Left ventricle myocardium inferior (tissue), 1 donor: ENCODE data around the gene CDX2. TPM values are rescaled to one million over a fixed set of nuclear protein-coding genes. Genes with fewer than 3 reads are reported as not detected.

ENCODE experiments used
- DNase-seq: peaks from one replicate; pipeline ENCODE4 v3.0.0-alpha.2; 2020
- H3K27ac ChIP-seq: fragments of 200-600 bp; replicated peaks from 2 replicates; pipeline ENCODE4 v1.8.0; 2021
- H3K27me3 ChIP-seq: fragments of 200-600 bp; 2 replicates; pipeline ENCODE4 v1.8.0; 2021; ENCODE audit warnings: low read depth
- H3K36me3 ChIP-seq: fragments of 200-600 bp; 2 replicates; pipeline ENCODE4 v1.8.0; 2021
- H3K4me1 ChIP-seq: fragments of 200-600 bp; 2 replicates; pipeline ENCODE4 v1.8.0; 2021
- H3K4me3 ChIP-seq: fragments of 200-600 bp; 2 replicates; pipeline ENCODE4 v1.8.0; 2021; ENCODE audit warnings: mild to moderate bottlenecking, moderate library complexity
- H3K9me3 ChIP-seq: fragments of 200-600 bp; replicated peaks from 2 replicates; pipeline ENCODE4 v1.8.0; 2021
- intact Hi-C: fragments of 100-400 bp; cut with micrococcal nuclease; formaldehyde crosslinking; loops from one replicate; pipeline ENCODE4 v1.11.0; 2022
- total RNA-seq: library from RNA; stranded (reverse); fragmentation: NEBNext Ultra II Directional; extraction: Animal tissue kit (Norgen Biotek cat#: 25700); gene quantifications from one replicate; pipeline ENCODE4 v1.2.1, GENCODE V29; 2021
- TF ChIP-seq, protein P1 (sequence below): fragments of 200-600 bp; IDR thresholded peaks from 2 replicates; pipeline ENCODE4 v1.8.0; 2021; ENCODE audit warnings: antibody characterized with exemption, mild to moderate bottlenecking, borderline replicate concordance
- donor health status: DM: no; HTN: yes; CAD: no; lungs with severe emphysema.

CDX2 gene
- total RNA-seq, 1 donor from 2014 or later = not detected

DNA sequence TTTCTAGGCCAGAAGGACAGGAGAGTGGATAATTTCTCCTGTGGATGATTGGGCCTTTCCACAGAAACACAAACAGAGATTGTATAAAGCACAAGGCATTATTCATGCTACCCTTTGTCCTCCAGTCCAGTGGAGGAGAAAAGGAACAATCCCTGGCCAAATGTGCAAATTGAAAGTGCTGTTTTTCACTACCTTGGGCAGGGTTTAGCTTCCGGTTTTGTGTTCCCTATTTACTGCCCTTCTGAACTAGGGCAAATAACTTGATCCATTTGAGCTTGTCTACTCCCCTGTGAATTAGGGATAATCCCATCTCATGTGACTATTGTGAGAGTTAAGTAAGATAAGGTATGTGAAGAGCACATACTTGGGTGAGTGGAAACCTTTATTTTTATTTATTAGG, 36.0 kb downstream of the CDX2 start:
- H3K27me3 ChIP-seq = peaks cover 73% of the 10 kb centered on the region
- intact Hi-C loops = no loop called here
- no peaks in the 10 kb centered on the region for H3K4me1 ChIP-seq
- H3K4me3 ChIP-seq = no peak overlapping the region
- H3K9me3 ChIP-seq = no peaks in the 10 kb centered on the region
- H3K36me3 ChIP-seq = no peaks in the 10 kb centered on the region
- DNase-seq = no peak
- H3K27ac ChIP-seq = no peak overlapping the region
- TF ChIP-seq, protein P1, sequence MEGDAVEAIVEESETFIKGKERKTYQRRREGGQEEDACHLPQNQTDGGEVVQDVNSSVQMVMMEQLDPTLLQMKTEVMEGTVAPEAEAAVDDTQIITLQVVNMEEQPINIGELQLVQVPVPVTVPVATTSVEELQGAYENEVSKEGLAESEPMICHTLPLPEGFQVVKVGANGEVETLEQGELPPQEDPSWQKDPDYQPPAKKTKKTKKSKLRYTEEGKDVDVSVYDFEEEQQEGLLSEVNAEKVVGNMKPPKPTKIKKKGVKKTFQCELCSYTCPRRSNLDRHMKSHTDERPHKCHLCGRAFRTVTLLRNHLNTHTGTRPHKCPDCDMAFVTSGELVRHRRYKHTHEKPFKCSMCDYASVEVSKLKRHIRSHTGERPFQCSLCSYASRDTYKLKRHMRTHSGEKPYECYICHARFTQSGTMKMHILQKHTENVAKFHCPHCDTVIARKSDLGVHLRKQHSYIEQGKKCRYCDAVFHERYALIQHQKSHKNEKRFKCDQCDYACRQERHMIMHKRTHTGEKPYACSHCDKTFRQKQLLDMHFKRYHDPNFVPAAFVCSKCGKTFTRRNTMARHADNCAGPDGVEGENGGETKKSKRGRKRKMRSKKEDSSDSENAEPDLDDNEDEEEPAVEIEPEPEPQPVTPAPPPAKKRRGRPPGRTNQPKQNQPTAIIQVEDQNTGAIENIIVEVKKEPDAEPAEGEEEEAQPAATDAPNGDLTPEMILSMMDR = no peak

DNA sequence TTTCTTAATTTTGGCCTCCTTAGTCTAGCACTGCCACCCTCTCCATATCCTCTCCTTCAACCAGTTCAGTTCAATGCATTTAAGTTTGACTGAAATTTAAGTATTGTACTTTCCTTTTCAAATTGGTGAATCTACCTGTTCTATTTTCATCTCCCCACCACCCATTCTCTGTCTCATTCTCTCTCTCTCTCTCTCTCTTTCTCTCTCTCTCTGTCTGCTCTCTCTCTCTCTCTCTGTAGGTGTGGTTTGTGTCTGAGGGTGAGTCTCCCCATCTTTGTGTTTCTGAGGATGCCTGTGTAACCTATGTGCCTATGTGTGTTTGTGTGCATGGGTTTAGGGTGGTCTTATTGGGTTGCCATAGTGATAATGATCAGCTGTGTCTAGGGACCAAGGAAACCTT, 39.2 kb downstream of the CDX2 start:
- Histone ChIP-seq H3K27ac (no peak overlapping the region), H3K4me3 (no peak overlapping the region), H3K9me3 (no peaks in the 10 kb centered on the region), H3K27me3 (peaks cover 96% of the 10 kb centered on the region), H3K4me1 (peaks cover 6% of the 10 kb centered on the region), H3K36me3 (no peaks in the 10 kb centered on the region)
- TF ChIP-seq, protein P1 = no peak
- DNase-seq = no peak
- intact Hi-C loops = no loop called here

DNA sequence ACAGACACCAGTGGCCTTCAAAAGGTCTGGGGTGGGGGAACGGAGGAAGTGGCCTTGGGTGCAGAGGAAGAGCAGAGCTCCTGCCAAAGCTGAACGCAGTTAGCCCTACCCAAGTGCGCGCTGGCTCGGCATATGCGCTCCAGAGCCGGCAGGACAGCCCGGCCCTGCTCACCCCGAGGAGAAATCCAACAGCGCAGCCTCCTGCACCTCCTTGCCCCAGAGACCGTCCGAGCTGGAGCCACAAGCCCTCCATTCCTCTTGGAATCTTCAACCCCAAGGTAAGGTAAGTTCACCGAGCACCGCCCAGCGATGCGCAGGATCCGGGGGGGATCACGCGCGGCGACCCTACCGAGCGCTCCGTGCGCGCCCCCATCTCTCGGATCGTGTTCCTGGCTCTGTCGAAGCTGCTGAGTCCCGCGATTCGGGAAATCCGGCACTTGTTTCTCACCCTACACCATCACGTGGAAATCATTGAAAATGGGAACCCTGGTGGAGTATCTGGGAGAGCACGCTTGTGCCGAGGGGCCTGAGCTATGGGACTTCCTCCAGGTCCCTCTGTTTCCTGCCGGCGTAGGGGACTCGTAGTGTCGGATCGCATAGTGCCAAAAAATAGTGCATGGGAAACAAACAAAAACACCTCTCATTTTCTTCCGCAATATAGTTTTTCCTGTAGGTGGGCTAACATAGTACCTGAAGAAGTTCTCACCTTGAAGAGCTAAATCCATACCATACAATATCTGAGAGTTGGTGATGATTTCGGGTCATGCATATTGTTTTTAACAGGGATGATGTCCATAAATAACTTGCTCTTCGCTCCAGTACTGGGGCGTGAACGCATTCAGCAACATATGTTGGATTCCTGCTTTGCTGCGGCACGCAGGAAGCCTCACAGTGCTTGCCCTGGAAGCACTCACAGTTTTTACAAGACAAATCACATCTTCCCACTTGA, 40.0 kb downstream of the CDX2 start:
- Histone ChIP-seq H3K4me3 (no peak overlapping the region), H3K4me1 (peaks cover 6% of the 10 kb centered on the region), H3K36me3 (no peaks in the 10 kb centered on the region), H3K9me3 (no peaks in the 10 kb centered on the region), H3K27me3 (peaks cover 100% of the 10 kb centered on the region), H3K27ac (no peak overlapping the region)
- intact Hi-C loops = no loop called here
- DNase-seq = no peak
- TF ChIP-seq, protein P1 = no peak

DNA sequence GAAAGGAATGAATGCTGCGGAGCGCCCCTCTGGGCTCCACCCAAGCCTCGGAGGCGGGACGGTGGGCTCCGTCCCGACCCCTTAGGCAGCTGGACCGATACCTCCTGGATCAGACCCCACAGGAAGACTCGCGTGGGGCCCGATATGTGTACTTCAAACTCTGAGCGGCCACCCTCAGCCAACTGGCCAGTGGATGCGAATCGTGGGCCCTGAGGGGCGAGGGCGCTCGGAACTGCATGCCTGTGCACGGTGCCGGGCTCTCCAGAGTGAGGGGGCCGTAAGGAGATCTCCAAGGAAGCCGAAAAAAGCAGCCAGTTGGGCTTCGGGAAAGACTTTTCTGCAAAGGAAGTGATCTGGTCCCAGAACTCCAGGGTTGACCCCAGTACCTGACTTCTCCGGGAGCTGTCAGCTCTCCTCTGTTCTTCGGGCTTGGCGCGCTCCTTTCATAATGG, 40.7 kb downstream of the CDX2 start:
- peaks cover 6% of the 10 kb centered on the region for H3K4me1 ChIP-seq

DNA sequence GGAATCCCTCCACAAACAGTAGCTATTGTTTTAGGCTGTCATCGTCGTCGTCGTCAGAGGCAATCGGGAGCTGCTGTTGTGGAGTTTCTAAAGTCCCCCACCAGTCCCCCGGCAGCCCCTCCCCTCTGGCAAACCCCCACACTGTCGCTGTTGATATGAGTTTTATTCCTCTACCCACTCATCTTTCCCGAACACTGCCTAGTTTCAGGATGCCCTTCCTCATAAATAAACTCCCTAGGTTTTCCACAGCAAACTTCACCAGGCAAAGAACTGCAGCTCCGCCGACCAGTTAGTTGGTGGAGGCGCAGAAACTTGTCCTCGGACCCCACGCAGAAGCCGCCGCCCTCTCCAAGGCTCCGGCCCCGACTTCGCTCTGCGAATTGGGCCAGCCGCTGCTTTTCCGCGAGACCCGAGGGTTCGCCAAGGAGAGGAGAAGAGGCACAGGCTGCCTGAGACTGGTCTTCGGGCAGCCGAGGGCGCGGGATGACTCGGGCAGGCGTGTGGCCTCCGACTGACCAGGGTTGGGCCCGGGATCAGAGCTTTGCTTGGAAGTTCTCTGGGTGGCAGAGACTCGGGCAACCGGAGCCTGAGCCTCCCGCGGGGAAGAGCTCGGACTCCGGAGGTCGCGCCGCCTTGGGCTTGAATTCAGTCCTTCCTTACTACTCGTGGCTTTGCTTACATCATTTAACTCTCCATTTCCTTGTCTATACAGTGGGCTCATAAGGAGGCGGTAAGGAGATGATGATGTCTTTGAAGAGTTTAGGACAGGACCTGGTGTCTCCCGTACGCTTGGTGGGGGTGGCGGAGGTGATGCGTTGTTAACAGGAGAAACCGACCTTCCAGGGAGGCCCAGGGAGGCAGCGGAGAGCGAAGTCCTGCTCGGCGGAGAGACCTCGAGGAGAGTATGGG, 41.4 kb downstream of the CDX2 start:
- TF ChIP-seq, protein P1 = no peak
- H3K36me3 ChIP-seq = no peaks in the 10 kb centered on the region
- DNase-seq = no peak
- no peak overlapping the region for H3K4me3 ChIP-seq
- peaks cover 6% of the 10 kb centered on the region for H3K4me1 ChIP-seq
- H3K27me3 ChIP-seq = peaks cover 100% of the 10 kb centered on the region
- intact Hi-C loops = no loop called here
- no peaks in the 10 kb centered on the region for H3K9me3 ChIP-seq
- H3K27ac ChIP-seq = no peak overlapping the region

More for the DNA sequence above, 40.7 kb downstream of the CDX2 start:
- DNase-seq = no peak
- Histone ChIP-seq H3K27ac (no peak overlapping the region), H3K4me3 (no peak overlapping the region), H3K27me3 (peaks cover 100% of the 10 kb centered on the region), H3K9me3 (no peaks in the 10 kb centered on the region), H3K36me3 (no peaks in the 10 kb centered on the region)
- TF ChIP-seq, protein P1 = no peak
- intact Hi-C loops = no loop called here
